ENCODE data around the gene ULK1.
"Not testable (repeated sequence)": the region's sequence is repeated elsewhere in the genome, so short reads cannot be mapped to it uniquely, and the experiment has no call there.

ULK1 gene

GRCh38 chr12:131861261-131862083 is 33.0 kb upstream of the ULK1 start:
- no peak for DNase-seq (ENCODE audit: low read depth, low spot score)

- DNase-seq (ENCODE audit: low read depth, low spot score): no peak
Measured at GRCh38 chr12:131862084-131862441, 32.4 kb upstream of the ULK1 start.

GRCh38 chr12:131862600-131862993 is 31.8 kb upstream of the ULK1 start:
- no peak for DNase-seq (ENCODE audit: low read depth, low spot score)

GRCh38 chr12:131862994-131863710 is 31.3 kb upstream of the ULK1 start:
- DNase-seq (ENCODE audit: low read depth, low spot score): no peak

- no peak for DNase-seq (ENCODE audit: low read depth, low spot score)
Measured at GRCh38 chr12:131863711-131864396, 30.6 kb upstream of the ULK1 start.

- no peak for DNase-seq (ENCODE audit: low read depth, low spot score)
Measured at GRCh38 chr12:131864469-131864868, 30.0 kb upstream of the ULK1 start.

GRCh38 chr12:131865180-131865875 is 29.1 kb upstream of the ULK1 start:
- DNase-seq (ENCODE audit: low read depth, low spot score): no peak

GRCh38 chr12:131867471-131867870 is 27.0 kb upstream of the ULK1 start:
- DNase-seq (ENCODE audit: low read depth, low spot score): no peak

GRCh38 chr12:131867891-131868675 is 26.3 kb upstream of the ULK1 start:
- no peak for DNase-seq (ENCODE audit: low read depth, low spot score)

GRCh38 chr12:131869871-131870418 is 24.5 kb upstream of the ULK1 start:
- no peak for DNase-seq (ENCODE audit: low read depth, low spot score)

- DNase-seq (ENCODE audit: low read depth, low spot score): no peak
Measured at GRCh38 chr12:131871677-131872076, 22.7 kb upstream of the ULK1 start.

- no peak for DNase-seq (ENCODE audit: low read depth, low spot score)
Measured at GRCh38 chr12:131872154-131873051, 22.0 kb upstream of the ULK1 start.

- no peak for DNase-seq (ENCODE audit: low read depth, low spot score)
Measured at GRCh38 chr12:131873293-131873692, 21.1 kb upstream of the ULK1 start.

- not testable (repeated sequence) for DNase-seq (ENCODE audit: low read depth, low spot score)
Measured at GRCh38 chr12:131874972-131875371, 19.4 kb upstream of the ULK1 start.

GRCh38 chr12:131877216-131877615 is 17.2 kb upstream of the ULK1 start:
- DNase-seq (ENCODE audit: low read depth, low spot score): not testable (repeated sequence)

GRCh38 chr12:131878436-131878835 is 16.0 kb upstream of the ULK1 start:
- not testable (repeated sequence) for DNase-seq (ENCODE audit: low read depth, low spot score)

- no peak for DNase-seq (ENCODE audit: low read depth, low spot score)
Measured at GRCh38 chr12:131882804-131883520, 11.5 kb upstream of the ULK1 start.

GRCh38 chr12:131883521-131883900 is 10.9 kb upstream of the ULK1 start:
- DNase-seq (ENCODE audit: low read depth, low spot score): no peak

GRCh38 chr12:131885076-131885475 is 9.3 kb upstream of the ULK1 start:
- DNase-seq (ENCODE audit: low read depth, low spot score): not testable (repeated sequence)

All from iPS DF 19.7 (cell line).